ENCODE data around the gene ATP11A. TPM values are rescaled to one million over a fixed set of nuclear protein-coding genes. Genes with fewer than 3 reads are reported as not detected.
A peak's percentile ranks its signal among the peaks of the same experiment; 100 is the strongest.

The ATP11A gene
- total and polyA plus RNA-seq, 9 of the 15 experiments (the other 6 are each of a cell fraction or from before 2014, with no cell fraction given): 0.38 to 34.2 (median 4.2) TPM

GRCh38 chr13:112696001-112696868, 6.4 kb downstream of the ATP11A start:
- Histone ChIP-seq H3K79me2 (ENCODE audit: control insufficient read depth, insufficient read depth, low read length) (peaks cover 86% of the 10 kb centered on the region), H2AFZ (ENCODE audit: low read depth, low read length) (no peak overlapping the region), H3K36me3 (ENCODE audit: control insufficient read depth, insufficient read depth, low read length) (peaks cover 13% of the 10 kb centered on the region; the same call in 2 of the 3 replicates), H3K9ac (ENCODE audit: insufficient read depth in 1 of 2, low read depth in 2 of 2, low read length in 2 of 2) (no peak overlapping the region), H3K27ac (ENCODE audit: extremely low read depth, low read depth, low read length) (no peak overlapping the region), H3K9me1 (ENCODE audit: control insufficient read depth, insufficient read depth, low read length) (no peaks in the 10 kb centered on the region), H3K9me3 (replicated peaks; ENCODE audit: control insufficient read depth, insufficient read depth, low read depth, low read length) (no peaks in the 10 kb centered on the region), H3K4me2 (ENCODE audit: insufficient read depth, low read length) (no peak overlapping the region), H3K4me3 (no peak overlapping the region), H4K20me1 (replicated peaks; ENCODE audit: control insufficient read depth, insufficient read depth, low read length) (peaks cover 38% of the 10 kb centered on the region), H3K27me3 (ENCODE audit: control insufficient read depth in 2 of 2, insufficient read depth in 2 of 2, low read length in 2 of 2) (no peaks in the 10 kb centered on the region), H3K4me1 (replicated peaks in 1 of 2; ENCODE audit: control insufficient read depth in 2 of 2, insufficient read depth in 2 of 2, low read length in 2 of 2) (peaks cover 35 to 43% of the 10 kb centered on the region in 2 experiments)
- TF ChIP-seq POLR2G (IDR thresholded peaks at IDR 0.05; ENCODE audit: low read depth, low read length) (peak; percentile 19), ZNF354B (CRISPR knock-in tag; IDR thresholded peaks at IDR 0.05) (no peak), RBFOX2 (IDR thresholded peaks at IDR 0.05; ENCODE audit: low read depth, low read length) (0 out of 2 replicates have a peak, but pooled peaks have one; percentile 23), JUND (IDR thresholded peaks at IDR 0.05; ENCODE audit: borderline replicate concordance, low read depth, low read length) (no peak), JUND (tag; IDR thresholded peaks at IDR 0.05; ENCODE audit: borderline replicate concordance, low read depth, low read length) (no peak)
- ChIA-PET POLR2A (interaction anchor here (0.6 kb wide), 1 partner anchor 62 kb away, joined by 3 read pairs; no protein-coding TSS in a partner anchor), CTCF (ENCODE audit: low intra/inter-chr PET ratio) (no interaction called here)
- FAIRE-seq (no peak), ATAC-seq (no peak), DNase-seq (ENCODE audit: extremely low read depth in 1 of 4, low spot score in 3 of 4) (no peak)
- intact Hi-C loops (cut with micrococcal nuclease): no loop called here
- BruUV-seq (replicated peaks): no TSS peak
- in situ Hi-C loops (cut with MboI): no loop called here
- WGBS (ENCODE audit: insufficient coverage, low coverage, missing lambda C conversion rate): 91% methylated on average over 14 of the region's 53 CpGs
